ENCODE measurements around the gene SPIN1. TPM values are rescaled to one million over a fixed set of nuclear protein-coding genes. Genes with fewer than 3 reads are reported as not detected.

SPIN1 gene
- total RNA-seq, 1 donor from 2014 or later = 154 TPM

GRCh38 chr9:88358723-88359122 lies 29.5 kb upstream of the SPIN1 start:
- Mint-ChIP-seq H3K36me3 (ENCODE audit: insufficient read depth) (peaks cover 2% of the 10 kb centered on the region), H3K4me1 (ENCODE audit: low read depth) (no peaks in the 10 kb centered on the region), H3K9me3 (ENCODE audit: low read depth) (peaks cover 5% of the 10 kb centered on the region), H3K27ac (no peak overlapping the region), H3K27me3 (no peaks in the 10 kb centered on the region), H3K4me3 (ENCODE audit: low read depth) (no peak overlapping the region)
- no peak for DNase-seq (ENCODE audit: low spot score, unreplicated experiment)
- TF ChIP-seq, protein P1, sequence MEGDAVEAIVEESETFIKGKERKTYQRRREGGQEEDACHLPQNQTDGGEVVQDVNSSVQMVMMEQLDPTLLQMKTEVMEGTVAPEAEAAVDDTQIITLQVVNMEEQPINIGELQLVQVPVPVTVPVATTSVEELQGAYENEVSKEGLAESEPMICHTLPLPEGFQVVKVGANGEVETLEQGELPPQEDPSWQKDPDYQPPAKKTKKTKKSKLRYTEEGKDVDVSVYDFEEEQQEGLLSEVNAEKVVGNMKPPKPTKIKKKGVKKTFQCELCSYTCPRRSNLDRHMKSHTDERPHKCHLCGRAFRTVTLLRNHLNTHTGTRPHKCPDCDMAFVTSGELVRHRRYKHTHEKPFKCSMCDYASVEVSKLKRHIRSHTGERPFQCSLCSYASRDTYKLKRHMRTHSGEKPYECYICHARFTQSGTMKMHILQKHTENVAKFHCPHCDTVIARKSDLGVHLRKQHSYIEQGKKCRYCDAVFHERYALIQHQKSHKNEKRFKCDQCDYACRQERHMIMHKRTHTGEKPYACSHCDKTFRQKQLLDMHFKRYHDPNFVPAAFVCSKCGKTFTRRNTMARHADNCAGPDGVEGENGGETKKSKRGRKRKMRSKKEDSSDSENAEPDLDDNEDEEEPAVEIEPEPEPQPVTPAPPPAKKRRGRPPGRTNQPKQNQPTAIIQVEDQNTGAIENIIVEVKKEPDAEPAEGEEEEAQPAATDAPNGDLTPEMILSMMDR (IDR thresholded peaks at IDR 0.05; ENCODE audit: unreplicated experiment) = no peak

GRCh38 chr9:88359974-88360373 lies 28.3 kb upstream of the SPIN1 start:
- no peak for DNase-seq (ENCODE audit: low spot score, unreplicated experiment)
- Mint-ChIP-seq H3K36me3 (ENCODE audit: insufficient read depth) (no peaks in the 10 kb centered on the region), H3K4me1 (ENCODE audit: low read depth) (no peaks in the 10 kb centered on the region), H3K4me3 (ENCODE audit: low read depth) (no peak overlapping the region), H3K27me3 (no peaks in the 10 kb centered on the region), H3K9me3 (ENCODE audit: low read depth) (no peaks in the 10 kb centered on the region), H3K27ac (no peak overlapping the region)
- TF ChIP-seq, protein P1 (IDR thresholded peaks at IDR 0.05; ENCODE audit: unreplicated experiment) = no peak

GRCh38 chr9:88362681-88363080 lies 25.6 kb upstream of the SPIN1 start:
- no peaks in the 10 kb centered on the region for H3K4me1 Mint-ChIP-seq (ENCODE audit: low read depth)
- DNase-seq (ENCODE audit: low spot score, unreplicated experiment) = no peak
- no peaks in the 10 kb centered on the region for H3K27me3 Mint-ChIP-seq
- no peak overlapping the region for H3K4me3 Mint-ChIP-seq (ENCODE audit: low read depth)
- TF ChIP-seq, protein P1 (IDR thresholded peaks at IDR 0.05; ENCODE audit: unreplicated experiment) = no peak
- H3K27ac Mint-ChIP-seq = no peak overlapping the region
- peaks cover 5% of the 10 kb centered on the region for H3K9me3 Mint-ChIP-seq (ENCODE audit: low read depth)
- peaks cover 4% of the 10 kb centered on the region for H3K36me3 Mint-ChIP-seq (ENCODE audit: insufficient read depth)

DNA sequence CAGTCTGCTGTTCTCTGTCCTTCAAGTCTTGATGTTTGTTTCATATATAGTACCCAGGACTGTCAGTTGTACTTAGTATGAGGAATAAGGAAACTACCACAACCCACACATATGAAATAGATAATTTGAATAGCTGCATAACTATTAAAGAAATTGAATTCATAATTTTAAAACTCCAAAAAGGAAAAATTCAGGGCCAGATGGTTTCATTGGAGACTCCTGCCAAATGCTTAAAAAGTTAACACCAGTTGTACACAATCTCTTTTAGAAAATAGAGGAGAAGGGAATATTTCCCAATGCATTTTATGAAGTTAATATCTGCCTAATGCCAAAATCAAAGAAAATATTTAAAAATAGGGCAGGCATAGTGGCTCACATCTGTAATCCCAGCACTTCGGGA lies 24.6 kb upstream of the SPIN1 start:
- Mint-ChIP-seq H3K4me3 (ENCODE audit: low read depth) (no peak overlapping the region), H3K36me3 (ENCODE audit: insufficient read depth) (peaks cover 6% of the 10 kb centered on the region), H3K27me3 (no peaks in the 10 kb centered on the region), H3K27ac (no peak overlapping the region), H3K4me1 (ENCODE audit: low read depth) (no peaks in the 10 kb centered on the region), H3K9me3 (ENCODE audit: low read depth) (peaks cover 8% of the 10 kb centered on the region)
- no peak for DNase-seq (ENCODE audit: low spot score, unreplicated experiment)
- TF ChIP-seq, protein P1 (IDR thresholded peaks at IDR 0.05; ENCODE audit: unreplicated experiment) = no peak

- Mint-ChIP-seq H3K9me3 (ENCODE audit: low read depth) (peaks cover 8% of the 10 kb centered on the region), H3K27me3 (no peaks in the 10 kb centered on the region), H3K4me1 (ENCODE audit: low read depth) (no peaks in the 10 kb centered on the region), H3K27ac (no peak overlapping the region), H3K4me3 (ENCODE audit: low read depth) (no peak overlapping the region), H3K36me3 (ENCODE audit: insufficient read depth) (peaks cover 6% of the 10 kb centered on the region)
- TF ChIP-seq, protein P1 (IDR thresholded peaks at IDR 0.05; ENCODE audit: unreplicated experiment) = no peak
- no peak for DNase-seq (ENCODE audit: low spot score, unreplicated experiment)
Measured at GRCh38 chr9:88364706-88365105, 23.5 kb upstream of the SPIN1 start.

Measured in progenitor cell of endocrine pancreas (in vitro differentiated cells).